GM18517 (cell line): ENCODE results near the gene GNAL.

Source experiments
- ATAC-seq: cut with Tn5 transposase; IDR thresholded peaks from one replicate; pipeline ENCODE4 v1.9.1; 2021; ENCODE audit warnings: mild to moderate bottlenecking, moderate library complexity; ENCODE audit not compliant: unreplicated experiment

Gene GNAL

DNA sequence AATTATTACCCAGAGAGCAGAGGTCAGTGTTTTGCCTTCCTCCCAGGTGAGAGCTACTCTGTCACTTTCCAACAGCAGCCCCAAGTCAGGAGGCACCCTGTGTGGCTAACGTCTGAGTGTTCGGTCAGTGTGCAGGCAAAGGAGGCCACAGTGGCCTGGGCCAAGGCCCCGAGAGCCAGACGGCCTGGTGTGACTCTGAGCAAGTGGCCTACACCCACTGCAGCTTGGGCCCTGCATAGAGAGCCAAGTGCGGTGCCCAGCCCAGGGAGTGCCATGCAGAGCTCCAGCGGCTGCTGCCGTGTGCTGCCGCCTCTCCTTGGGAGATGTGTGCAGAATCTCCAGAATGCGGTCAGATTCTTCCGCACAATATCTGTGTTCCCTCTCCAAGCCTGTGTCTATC lies 70.4 kb downstream of the GNAL start:
- no peak for ATAC-seq

DNA sequence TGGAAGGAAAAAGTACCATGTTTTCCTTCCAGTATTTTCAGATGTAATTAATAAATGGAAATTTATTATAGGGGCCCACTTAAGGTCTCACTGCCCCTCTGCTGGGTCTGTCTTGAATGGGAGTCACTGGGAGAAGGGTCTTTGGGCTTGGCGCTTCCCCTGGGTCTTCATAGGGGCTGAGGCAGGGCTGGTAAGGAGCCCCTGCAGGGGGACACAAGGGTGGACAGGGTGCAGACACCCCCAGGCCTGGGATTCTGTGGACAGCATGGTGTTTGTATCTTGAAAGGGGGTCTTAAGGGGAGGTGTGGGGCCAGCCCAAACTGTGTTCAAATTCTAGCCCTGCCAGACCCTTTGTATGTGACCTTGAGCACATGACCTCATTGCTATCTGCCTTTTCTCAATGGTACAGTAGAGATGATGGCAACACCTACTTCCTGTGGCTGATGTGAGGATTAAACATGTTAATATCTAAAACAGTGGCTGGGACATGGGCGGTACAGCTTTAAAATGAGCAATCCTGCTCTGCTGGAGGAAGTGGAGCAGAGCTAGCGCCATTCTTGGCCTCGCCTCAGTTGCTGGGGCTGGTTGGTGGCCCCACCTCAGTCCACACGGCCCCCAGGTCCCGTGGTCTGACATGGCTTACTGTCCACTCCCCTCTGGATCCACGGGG lies 71.6 kb downstream of the GNAL start:
- no peak for ATAC-seq

DNA sequence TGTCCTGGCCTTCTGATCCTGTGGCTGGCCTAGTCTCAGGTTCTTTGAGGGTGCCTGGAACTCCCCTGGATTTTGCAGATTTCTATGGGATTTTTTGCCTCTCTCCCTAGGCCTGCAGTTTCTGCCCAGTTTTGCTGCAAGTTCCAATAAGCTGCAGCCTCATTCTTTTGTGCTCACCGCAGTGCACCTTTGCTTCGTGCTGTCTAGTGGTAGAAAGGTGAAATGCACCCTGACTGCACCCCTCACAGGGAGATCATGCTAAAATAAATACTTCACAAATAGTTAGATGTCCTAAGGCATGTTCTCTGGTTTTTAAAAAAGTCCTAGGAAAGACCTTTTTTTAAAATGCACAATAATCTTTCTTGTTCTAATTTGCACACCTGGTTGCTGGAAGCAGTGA lies 72.5 kb downstream of the GNAL start:
- ATAC-seq: no peak

DNA sequence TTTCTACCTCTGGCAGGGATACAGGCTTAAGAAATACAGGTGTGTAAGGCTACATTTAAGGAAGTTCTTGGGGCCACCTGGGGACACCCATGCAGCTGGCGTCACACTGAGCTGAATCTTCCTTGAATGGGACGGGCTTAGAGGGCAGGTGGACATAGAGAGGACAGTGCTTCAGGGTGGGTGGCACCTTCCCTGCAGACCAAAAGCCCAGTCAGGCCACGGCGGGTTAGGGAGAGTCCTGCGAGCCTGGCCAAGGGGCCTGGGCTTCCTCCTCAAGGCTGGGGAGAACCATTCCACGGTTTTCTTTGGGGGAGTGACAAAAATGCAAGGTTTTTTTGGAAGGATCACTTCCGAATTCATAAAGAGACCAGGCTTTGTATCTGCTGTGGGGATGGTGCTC lies 73.4 kb downstream of the GNAL start:
- no peak for ATAC-seq

DNA sequence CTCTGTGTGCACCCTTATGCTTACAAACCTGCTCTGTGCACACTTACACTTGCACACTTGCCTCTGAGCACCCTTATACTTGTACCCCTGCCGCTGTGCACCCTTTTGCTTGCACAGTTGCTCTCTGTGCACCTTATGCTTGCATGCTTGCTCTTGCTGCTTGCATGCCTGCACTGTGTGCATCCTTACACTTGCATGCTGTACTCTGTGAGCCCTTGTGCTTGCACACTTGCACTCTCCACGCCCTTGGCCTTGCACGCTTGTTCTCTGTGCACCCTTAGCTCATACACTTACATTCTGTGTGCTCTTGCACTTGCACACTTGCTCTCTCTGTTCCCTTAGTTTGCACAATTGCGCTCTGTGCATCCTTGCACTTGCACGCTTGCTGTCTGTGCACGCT lies 78.3 kb downstream of the GNAL start:
- ATAC-seq: no peak

DNA sequence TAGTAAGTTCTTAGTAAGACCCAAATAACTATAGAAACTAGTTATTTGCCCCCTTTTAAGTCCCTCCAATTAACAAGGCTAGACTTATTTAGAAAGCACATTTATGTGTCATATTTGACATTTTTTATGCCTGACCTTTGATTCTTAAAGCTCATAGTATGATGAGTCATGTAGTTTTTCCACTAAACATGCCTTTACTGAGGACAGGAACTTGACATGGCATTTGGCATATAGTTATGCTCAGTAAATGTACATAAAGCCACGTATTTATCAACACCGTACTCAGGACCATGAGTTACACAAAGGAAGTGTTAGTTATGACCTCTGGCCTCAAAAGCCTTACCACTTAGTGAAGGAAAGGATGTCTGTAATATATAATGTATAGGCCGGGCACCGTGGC lies 78.9 kb downstream of the GNAL start:
- no peak for ATAC-seq

DNA sequence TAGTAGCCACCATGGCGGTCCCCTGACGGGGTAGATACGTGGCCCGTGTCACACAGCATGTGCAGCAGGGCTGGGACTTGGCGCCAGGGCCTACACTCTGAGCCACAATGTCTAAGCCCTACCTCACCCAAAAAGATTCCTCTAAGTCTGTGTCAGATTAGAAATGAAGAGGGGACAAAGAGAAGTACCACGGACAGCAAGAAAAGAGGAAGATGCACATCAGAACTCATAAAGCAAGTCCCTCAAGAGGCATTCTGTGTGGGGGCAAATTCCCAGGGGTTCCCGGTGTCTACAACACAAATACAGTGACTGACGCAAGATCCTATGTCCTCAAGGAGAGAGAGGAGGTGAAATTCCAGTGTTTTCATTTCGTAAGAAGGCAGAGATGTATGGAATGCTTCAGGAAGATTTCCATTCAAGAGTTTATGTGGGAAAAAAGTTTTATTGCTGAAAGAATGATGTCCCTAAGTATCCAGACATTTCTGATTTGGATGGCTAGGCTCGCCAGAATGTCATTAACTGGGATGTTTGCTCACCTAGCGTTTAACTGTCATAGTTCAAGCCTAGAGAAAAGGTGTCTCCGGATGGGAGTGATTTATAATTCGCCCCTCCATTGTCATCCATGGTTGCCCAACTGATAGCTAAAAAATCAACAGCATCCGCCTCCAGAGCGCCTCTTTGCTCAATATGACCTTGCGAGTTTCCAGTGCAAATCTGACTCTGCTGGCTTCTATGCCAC lies 86.5 kb downstream of the GNAL start:
- ATAC-seq: no peak

DNA sequence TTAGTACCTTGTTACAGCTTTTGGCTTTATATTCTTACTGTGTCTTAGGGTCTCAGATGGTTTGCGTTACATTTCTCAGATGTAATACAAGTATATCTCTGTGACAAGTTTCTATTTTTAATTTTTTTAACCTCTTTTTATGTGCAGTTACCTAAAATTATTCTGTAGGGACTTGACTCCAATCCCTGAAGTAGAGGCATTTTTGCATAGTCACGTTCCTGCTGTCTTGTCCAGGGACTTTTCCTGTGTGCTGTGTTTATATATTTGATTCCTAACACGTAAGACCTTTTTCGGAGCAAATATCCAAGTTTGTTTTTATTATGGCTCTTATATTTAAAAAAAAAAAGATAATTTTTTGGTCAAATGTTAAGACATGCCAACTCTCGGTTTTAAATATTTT lies 91.0 kb downstream of the GNAL start:
- no peak for ATAC-seq

DNA sequence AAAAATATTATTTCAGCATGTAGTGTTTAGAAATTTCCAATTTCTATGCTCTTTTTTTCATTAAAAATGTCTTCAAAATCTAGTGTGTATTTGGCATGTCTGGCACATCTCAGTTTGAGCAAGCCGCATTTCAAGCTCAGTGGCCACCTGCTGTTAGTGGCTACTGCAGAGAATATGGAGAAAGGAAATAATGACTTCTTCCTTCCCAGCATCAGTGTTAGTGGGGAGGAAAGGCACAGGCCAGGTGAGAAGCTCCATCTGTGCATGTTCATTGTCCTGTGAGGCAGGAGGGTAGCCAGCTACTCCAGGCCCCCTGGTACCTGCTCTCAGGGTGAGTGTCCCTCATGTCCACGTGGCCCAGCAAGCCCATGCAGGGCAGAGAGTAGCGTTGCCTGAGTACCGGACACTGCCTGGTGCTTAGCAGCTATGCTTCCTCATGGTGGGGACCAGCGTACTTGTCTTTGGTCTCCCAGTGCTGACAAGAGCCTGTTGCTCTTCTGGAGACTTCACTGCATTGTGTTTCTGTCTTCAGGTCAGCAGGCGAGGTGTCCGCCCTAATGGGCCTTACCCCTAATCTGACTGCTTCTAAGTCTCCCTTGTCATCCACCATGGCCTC lies 94.8 kb downstream of the GNAL start:
- no peak for ATAC-seq

DNA sequence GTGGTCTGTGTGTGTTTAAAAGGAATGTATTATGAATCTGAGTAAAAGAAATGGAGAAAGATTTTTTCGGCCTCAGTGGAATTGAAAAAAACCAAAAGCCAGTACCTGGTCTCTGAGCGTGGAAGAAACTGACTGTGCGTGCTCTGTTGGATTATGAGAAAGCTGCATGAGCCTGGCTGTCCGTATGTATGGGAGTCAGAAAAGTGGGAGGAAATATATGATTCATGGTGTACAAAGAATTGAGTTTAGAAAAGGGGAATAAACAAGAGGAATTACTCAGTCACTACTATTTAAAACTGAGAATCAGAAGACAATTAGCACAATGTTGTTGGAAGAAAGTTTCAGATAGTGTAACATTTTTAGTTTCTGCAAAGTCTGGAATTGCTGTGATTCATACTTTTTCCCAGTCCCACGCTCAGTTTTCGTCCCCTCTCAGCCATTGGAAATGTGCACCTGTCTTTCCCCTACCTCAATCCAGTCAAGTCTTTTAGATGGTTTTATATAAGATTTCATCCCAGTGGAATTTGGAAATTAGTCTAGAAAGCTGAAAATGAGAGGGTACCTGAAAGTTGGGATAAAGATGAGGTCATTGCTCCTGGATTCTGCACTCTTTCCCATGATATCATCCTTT lies 95.7 kb downstream of the GNAL start:
- no peak for ATAC-seq

DNA sequence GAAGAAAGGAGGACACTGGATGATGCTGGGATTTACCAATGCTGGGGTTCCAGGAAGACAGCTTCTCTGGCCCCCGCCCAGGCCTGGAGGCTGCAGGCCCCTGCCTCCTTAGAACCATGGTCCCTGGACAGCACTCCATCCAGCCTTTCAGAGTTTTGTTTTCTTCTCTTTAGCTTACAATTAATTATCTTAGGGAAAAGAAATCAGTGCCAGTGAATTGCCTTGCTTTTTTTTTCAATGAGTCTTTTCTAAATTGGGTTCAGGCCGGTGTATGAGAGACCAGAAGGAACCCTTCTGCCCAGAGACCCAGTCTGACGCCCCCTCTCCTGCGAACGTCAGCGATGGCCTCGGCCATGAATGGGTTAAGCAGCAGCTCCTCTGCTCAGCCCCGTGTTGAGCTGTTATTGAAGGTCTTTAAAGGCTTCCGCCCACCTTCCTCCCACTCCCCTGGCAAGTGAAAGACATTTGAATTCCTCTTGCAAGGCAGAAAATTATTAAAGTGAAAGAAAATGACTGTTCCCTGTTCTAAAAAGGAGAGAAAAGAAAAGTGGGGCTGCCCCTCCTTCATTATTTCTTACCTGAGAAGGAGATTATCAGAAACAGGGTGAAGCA lies 96.5 kb downstream of the GNAL start:
- ATAC-seq: no peak

DNA sequence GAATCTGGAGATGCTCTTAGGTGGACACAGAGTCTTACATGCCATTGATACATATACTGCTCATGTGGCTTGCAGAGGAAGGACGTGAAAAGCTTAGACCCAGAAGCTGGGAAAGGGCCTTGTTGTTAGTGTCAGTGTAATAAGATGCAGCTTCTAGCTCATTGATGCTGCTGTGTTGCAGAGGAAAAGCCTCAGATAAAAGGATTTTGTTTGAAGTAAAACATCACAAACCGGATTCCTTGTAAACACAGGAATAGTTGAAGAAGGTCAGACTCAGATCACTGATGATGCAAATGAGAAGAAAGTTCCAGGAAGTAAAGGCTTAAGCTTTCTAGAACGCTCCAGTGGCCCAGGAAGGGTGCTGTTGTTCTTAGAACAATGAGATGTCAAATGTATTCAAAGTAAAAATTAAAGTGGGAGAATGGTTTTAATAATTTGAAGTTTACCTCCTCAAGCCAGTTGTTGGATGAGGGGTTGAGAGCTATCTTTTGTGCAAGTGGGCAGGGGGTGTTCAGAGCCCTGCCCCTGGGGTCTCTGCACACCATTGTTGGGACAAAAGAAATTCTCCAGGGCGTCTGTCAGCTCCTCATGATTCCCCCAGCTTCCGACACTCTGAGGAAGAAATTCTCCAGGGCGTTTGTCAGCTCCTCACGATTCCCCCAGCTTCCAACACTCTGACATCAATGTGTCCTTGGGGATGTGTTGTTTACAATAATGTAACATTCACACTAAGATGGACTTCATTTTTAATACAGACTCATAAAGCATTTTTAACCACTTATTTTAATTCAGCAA lies 100.8 kb downstream of the GNAL start:
- no peak for ATAC-seq

DNA sequence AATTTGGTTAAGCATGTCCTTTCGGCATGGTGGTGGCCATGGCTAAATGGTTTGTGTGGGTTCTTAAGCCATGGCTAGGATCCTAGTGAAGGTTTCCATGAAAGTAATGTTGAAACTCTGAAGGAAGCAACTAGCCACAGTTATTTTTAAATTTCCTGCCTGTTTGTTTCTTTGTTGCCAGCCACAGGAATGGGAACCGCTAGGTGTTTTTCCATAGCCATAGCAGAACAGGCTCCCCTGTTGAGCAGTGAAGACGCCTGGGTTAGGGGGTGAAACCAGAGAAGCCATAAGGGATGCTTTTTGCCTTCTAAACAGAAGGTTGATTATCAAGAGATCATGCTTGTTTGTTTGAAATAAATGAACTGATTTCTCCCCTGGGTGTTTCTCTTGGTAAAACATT lies 102.1 kb downstream of the GNAL start:
- no peak for ATAC-seq

DNA sequence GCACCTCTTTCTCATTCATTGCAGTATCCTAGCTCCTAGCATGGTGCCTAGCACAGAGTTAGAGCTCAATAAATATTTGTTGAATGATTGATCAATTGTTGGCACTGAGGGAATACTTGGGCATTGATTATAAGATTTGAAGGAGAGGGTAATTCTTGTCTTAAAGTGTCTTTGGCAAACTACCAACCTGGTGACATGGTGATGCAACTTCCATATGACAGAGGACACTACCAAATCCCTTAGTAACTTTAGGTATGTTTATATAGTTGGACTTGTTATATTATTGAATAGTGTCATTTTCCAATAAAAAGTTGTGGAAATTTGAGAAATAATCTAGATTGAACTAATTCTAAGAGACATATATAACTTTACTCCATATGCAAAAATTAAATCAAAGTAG lies 103.6 kb downstream of the GNAL start:
- no peak for ATAC-seq

DNA sequence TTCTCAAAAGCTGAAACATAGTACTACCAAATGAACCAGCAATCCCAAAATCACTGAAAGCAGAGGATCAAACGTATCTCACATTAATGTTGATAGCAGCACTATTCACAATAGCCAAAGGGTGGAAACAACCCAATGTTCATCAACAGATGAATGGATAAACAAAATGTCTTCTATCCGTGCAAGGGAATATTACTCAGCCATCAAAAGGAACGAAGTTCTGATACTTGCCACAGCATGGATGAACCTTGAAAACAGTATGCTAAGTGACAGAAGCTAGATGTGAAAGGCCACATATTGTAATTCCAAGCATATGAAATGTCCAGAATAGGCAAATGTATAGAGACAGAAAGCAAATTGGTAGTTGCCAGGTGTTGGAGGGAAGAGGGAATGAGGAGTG lies 105.1 kb downstream of the GNAL start:
- ATAC-seq: no peak

DNA sequence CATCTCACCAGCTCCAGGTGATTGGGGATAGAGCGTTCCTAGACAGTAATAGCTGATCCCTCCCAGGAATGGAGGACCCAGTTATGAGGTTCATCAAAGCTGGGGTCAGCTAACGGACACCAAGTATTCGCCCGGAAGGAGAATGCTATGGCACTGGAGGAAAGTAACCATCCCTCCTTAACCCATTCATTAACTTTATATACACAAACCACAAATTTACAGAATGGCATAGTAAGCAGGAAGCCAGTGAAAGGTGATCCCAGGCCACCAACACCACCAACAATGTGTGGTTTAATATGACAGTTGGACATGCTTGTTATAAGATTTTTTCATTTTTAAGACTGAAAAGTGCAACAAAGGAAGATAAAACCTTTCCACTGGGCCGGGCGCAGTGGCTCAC lies 106.9 kb downstream of the GNAL start:
- no peak for ATAC-seq

DNA sequence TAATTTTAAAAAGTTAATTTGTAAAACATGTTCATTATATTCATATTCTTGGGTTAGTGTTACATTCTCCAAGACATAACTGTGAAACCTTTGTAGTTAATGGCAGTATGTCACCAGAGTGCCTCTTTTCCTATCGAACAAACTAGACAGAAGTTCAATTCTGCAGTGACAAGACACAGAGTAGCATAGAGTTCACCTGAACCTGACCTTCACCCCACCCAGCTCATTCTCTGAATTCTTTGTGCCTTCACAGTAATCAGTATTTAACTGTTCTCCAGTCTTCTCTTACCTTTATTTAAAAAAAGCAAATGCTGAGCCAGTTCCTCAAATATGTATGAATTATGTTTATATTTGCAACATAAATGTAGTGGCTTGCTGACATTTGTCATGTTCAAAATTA lies 109.2 kb downstream of the GNAL start:
- no peak for ATAC-seq

DNA sequence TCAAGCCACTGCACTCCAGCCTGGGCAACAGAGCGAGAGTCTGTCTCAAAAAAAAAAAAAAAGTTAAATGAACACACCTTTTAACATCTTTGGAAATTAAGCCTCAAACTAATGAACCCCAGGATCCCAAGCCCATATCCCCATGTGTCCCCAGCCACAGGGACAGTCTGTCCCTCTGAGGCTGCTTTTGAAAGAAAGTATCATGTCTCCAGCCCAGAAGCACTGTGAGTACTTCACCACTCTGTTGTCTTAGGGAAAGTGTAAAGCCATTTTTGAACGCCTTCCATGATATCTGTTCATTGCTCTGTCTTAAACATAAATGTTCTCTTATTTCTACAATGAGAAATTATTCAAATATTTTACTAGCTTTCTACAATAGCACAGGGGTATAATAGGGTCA lies 110.0 kb downstream of the GNAL start:
- no peak for ATAC-seq

DNA sequence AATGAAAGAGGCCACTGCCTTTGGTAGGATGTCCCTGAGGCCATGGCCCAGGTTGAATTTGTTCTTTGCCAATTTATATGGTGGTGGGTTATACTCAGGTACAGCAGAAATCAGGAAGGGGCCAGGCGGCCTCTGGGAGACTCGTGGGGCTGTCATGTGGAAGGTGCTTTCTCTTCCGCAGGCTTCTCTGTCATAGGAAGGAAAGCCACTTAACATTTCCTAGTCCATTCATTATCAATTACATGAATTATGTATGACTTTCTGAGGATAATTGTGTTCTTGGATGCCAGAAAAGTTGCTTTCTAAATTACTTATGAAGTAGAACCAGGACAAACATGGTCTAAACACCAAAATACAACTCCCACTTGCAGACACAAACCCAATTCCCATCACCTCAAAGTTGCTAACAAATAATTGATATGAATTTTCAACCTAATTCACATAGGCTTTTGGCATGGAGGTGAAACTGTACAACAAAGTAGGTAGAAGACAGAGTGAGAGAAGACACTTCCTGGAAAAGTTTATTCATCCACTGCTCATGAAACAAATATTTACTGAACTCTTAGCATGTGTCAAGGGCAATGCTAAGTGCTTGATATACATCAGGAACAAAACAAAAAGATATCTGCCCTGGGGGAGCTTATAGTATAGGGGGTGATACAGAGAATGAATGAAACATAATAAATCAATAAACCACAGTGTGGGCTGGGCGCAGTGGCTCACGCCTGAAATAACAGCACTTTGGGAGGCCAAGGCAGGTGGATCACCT lies 111.7 kb downstream of the GNAL start:
- ATAC-seq: no peak

DNA sequence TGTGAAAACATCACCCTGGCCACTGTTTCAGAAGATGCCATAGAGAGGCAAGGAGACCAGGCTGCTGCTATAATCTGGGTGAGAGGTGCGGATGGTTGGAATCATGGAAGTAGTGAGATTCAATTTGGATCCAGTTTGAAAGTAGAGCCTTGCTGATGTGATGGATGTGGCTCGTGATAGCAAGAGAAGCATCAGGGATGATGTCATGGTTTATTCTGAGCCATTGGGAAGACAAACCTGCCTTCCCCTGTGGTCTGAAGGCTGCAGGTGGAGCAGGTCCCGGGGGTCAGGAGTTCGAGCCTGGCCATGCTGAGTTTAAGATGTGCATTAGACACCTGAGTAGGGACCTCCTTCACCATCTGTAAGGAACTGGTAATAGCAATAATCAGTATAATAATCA lies 112.5 kb downstream of the GNAL start:
- no peak for ATAC-seq
